ENCODE results near the gene OVOL3. TPM values are rescaled to one million over a fixed set of nuclear protein-coding genes. Genes with fewer than 3 reads are reported as not detected.

Gene OVOL3
- total RNA-seq, 2 experiments from 2014 or later = not detected

DNA sequence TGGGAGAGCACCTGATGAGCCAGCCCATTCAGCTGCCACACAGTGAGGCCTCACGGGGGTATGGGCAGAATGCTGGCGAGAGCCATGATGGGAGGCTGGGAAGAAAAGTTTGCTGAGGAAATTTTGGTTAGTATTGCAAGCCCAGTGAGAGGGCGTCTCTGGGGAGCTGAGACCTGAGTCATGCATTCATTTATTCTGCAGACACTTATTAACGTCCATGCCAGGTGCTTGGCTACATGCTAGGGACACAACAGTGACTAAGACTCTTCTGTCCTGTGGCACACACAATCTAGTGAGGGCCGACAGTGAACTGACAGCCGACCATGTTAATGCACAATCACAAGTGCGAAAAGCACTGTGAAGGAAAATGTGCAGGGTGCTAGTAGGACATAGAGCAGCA, 29.0 kb upstream of the OVOL3 start:
- 0 out of 2 replicates have a peak, but pooled peaks cover 5% of the 10 kb centered on the region for H3K79me2 ChIP-seq (ENCODE audit: insufficient read depth, low read depth, low read length)
- H3K36me3 ChIP-seq (ENCODE audit: insufficient read depth, low read length) = peaks cover 93% of the 10 kb centered on the region
- H3K9me2 ChIP-seq (ENCODE audit: insufficient read depth, low read length) = no peaks in the 10 kb centered on the region
- ChIA-PET POLR2A (no interaction called here), CTCF (ENCODE audit: unreplicated experiment) (no interaction called here)
- H3K4me3 ChIP-seq (ENCODE audit: low read depth, low read length, poor library complexity, severe bottlenecking) = no peak overlapping the region
- no peaks in the 10 kb centered on the region for H4K20me1 ChIP-seq (ENCODE audit: insufficient read depth, low read length)
- no peaks in the 10 kb centered on the region for H3K4me1 ChIP-seq (ENCODE audit: insufficient read depth, low read length, poor library complexity, severe bottlenecking)
- TF ChIP-seq EZH2phosphoT487 (IDR thresholded peaks at IDR 0.05; ENCODE audit: borderline replicate concordance, low read depth, low read length) = no peak
- TF ChIP-seq, protein P1, sequence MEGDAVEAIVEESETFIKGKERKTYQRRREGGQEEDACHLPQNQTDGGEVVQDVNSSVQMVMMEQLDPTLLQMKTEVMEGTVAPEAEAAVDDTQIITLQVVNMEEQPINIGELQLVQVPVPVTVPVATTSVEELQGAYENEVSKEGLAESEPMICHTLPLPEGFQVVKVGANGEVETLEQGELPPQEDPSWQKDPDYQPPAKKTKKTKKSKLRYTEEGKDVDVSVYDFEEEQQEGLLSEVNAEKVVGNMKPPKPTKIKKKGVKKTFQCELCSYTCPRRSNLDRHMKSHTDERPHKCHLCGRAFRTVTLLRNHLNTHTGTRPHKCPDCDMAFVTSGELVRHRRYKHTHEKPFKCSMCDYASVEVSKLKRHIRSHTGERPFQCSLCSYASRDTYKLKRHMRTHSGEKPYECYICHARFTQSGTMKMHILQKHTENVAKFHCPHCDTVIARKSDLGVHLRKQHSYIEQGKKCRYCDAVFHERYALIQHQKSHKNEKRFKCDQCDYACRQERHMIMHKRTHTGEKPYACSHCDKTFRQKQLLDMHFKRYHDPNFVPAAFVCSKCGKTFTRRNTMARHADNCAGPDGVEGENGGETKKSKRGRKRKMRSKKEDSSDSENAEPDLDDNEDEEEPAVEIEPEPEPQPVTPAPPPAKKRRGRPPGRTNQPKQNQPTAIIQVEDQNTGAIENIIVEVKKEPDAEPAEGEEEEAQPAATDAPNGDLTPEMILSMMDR (conservative IDR thresholded peaks at IDR 0.05; ENCODE audit: low read length) = no peak
- no TSS peak for BruUV-seq (replicated peaks)
- no peak for DNase-seq (ENCODE audit: low spot score)
- no peak overlapping the region for H3K27ac ChIP-seq (ENCODE audit: low read depth, low read length, poor library complexity, severe bottlenecking)
- H2AFZ ChIP-seq (ENCODE audit: low read length) = no peak overlapping the region
- no peaks in the 10 kb centered on the region for H3K9me3 ChIP-seq (ENCODE audit: low read length)
- H3K4me2 ChIP-seq (ENCODE audit: low read length) = no peak overlapping the region
- intact Hi-C loops (cut with micrococcal nuclease; ENCODE audit: unreplicated experiment) = no loop called here

DNA sequence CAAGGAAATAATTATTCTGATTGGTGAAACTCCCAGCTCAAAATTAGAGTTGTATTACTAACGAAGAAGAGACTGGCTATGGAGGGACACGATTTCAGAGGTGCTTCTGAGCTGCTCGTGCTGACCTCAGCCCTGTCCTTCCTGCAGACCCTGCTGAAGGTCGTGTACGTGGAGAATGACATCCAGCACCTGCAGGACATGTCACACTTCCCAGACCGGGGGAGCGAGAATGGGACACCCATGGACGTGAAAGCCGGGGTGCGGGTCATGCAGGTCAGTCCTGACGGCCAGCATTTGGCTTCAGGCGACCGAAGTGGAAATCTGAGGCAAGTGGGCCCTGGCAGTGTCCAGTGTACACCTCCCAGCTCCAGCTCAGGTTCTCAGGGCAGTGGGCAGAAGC, 28.0 kb upstream of the OVOL3 start:
- no peak for DNase-seq (ENCODE audit: low spot score)
- Histone ChIP-seq H3K36me3 (ENCODE audit: insufficient read depth, low read length) (peaks cover 92% of the 10 kb centered on the region), H3K9me3 (ENCODE audit: low read length) (no peaks in the 10 kb centered on the region), H3K4me3 (ENCODE audit: low read depth, low read length, poor library complexity, severe bottlenecking) (no peak overlapping the region), H2AFZ (ENCODE audit: low read length) (no peak overlapping the region), H3K27ac (ENCODE audit: low read depth, low read length, poor library complexity, severe bottlenecking) (no peak overlapping the region), H3K4me1 (ENCODE audit: insufficient read depth, low read length, poor library complexity, severe bottlenecking) (no peaks in the 10 kb centered on the region), H4K20me1 (ENCODE audit: insufficient read depth, low read length) (no peaks in the 10 kb centered on the region), H3K79me2 (ENCODE audit: insufficient read depth, low read depth, low read length) (0 out of 2 replicates have a peak, but pooled peaks cover 5% of the 10 kb centered on the region), H3K9me2 (ENCODE audit: insufficient read depth, low read length) (no peaks in the 10 kb centered on the region), H3K4me2 (ENCODE audit: low read length) (no peak overlapping the region)
- TF ChIP-seq, protein P1 (conservative IDR thresholded peaks at IDR 0.05; ENCODE audit: low read length) = no peak
- TF ChIP-seq EZH2phosphoT487 (IDR thresholded peaks at IDR 0.05; ENCODE audit: borderline replicate concordance, low read depth, low read length) = no peak
- no TSS peak for BruUV-seq (replicated peaks)
- ChIA-PET CTCF (ENCODE audit: unreplicated experiment) (no interaction called here), POLR2A (no interaction called here)
- intact Hi-C loops (cut with micrococcal nuclease; ENCODE audit: unreplicated experiment) = no loop called here

DNA sequence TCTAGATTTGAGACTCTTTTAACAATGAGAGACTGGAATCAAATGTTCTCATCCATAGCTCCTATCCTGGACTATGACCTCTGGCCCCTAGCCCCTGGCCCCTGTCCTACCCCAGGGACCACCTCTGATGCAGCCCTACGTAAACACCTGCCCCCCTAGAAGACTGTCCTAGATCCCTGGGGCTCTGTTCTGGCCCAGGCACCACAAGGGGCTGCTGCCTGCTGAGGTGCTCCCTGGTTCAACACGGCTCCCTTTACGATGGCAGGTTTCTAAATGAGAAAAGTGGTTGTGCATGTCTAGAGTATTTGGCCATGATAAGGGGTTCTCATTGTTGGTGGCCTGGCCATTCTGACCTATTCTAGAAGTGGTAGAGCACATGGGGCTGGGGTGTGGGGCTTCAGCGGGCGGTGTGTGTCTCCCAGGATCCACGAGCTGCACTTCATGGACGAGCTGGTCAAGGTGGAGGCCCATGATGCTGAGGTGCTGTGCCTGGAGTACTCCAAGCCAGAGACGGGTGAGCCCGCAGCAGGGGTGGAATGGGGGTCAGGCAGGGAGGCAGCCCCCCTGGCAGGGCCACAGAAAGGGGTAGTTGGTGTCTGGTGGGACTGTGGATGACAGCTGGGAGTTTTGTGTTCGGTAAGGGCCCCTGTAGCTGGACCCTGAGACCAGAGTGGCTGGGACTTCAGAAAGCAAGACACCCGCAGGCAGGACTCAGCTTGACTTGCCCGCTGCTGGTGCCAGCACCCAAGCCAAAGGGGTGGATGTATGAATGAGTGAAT, 26.5 kb upstream of the OVOL3 start:
- Histone ChIP-seq H3K9me3 (ENCODE audit: low read length) (no peaks in the 10 kb centered on the region), H2AFZ (ENCODE audit: low read length) (no peak overlapping the region), H3K9me2 (ENCODE audit: insufficient read depth, low read length) (no peaks in the 10 kb centered on the region), H4K20me1 (ENCODE audit: insufficient read depth, low read length) (no peaks in the 10 kb centered on the region), H3K79me2 (ENCODE audit: insufficient read depth, low read depth, low read length) (0 out of 2 replicates have a peak, but pooled peaks cover 4% of the 10 kb centered on the region), H3K27ac (ENCODE audit: low read depth, low read length, poor library complexity, severe bottlenecking) (no peak overlapping the region), H3K4me2 (ENCODE audit: low read length) (no peak overlapping the region), H3K4me1 (ENCODE audit: insufficient read depth, low read length, poor library complexity, severe bottlenecking) (no peaks in the 10 kb centered on the region), H3K4me3 (ENCODE audit: low read depth, low read length, poor library complexity, severe bottlenecking) (no peak overlapping the region), H3K36me3 (ENCODE audit: insufficient read depth, low read length) (peaks cover 94% of the 10 kb centered on the region)
- TF ChIP-seq, protein P1 (conservative IDR thresholded peaks at IDR 0.05; ENCODE audit: low read length) = no peak
- TF ChIP-seq EZH2phosphoT487 (IDR thresholded peaks at IDR 0.05; ENCODE audit: borderline replicate concordance, low read depth, low read length) = no peak
- CTCF ChIA-PET (ENCODE audit: unreplicated experiment) = no interaction called here
- POLR2A ChIA-PET = no interaction called here
- no peak for DNase-seq (ENCODE audit: low spot score)
- intact Hi-C loops (cut with micrococcal nuclease; ENCODE audit: unreplicated experiment) = no loop called here
- BruUV-seq (replicated peaks) = no TSS peak

All from OCI-LY7 (cell line).